ENCODE measurements around the gene RBX1.
A peak's percentile ranks its signal among the peaks of the same experiment; 100 is the strongest.

The RBX1 gene

DNA sequence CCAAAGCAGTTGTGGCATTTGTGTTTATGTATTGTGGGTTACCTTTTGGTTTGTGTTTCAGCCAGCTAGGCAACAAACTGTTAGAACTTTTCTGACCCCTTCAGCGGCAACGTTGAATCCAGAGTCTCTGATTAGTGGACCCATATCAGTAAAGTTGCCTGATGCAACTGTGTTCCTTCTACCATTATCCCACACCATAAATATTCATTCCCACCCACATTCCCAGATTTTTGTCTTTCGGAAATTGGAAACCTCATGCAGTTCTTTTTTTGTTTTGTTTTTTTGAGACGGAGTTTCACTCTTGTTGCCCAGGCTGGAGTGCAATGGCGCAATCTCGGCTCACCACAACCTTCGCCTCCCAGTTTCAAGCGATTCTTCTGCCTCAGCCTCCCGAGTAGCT is 30.7 kb upstream of the RBX1 start:
- H3K36me3 ChIP-seq (ENCODE audit: control insufficient read depth in 2 of 2, insufficient read depth in 1 of 2, low read length in 2 of 2) = peaks cover 58 to 63% of the 10 kb centered on the region in 2 experiments
- H3K27ac ChIP-seq (ENCODE audit: extremely low read depth, low read depth, low read length) = no peak overlapping the region
- no peaks in the 10 kb centered on the region for H3K4me1 ChIP-seq (ENCODE audit: control insufficient read depth, insufficient read depth, low read length)
- no peak overlapping the region for H3K4me3 ChIP-seq (ENCODE audit: low read depth, low read length)
- ChIA-PET CTCF (interaction anchor here (0.6 to 4.0 kb wide), 2 partner anchors 317 to 576 kb away, joined by 3 to 49 read pairs; no protein-coding TSS in a partner anchor), POLR2A (no interaction called here)
- no peaks in the 10 kb centered on the region for H3K9me3 ChIP-seq (ENCODE audit: control insufficient read depth, insufficient read depth, low read depth, low read length)
- TF ChIP-seq ZFP69B (tag by site-specific recombination; IDR thresholded peaks at IDR 0.05) (no peak), MZF1 (tag by site-specific recombination; IDR thresholded peaks at IDR 0.05; ENCODE audit: borderline replicate concordance) (no peak), ZNF830 (tag by site-specific recombination; IDR thresholded peaks at IDR 0.05; ENCODE audit: low read depth) (no peak), ZNF571 (tag by site-specific recombination; IDR thresholded peaks at IDR 0.05) (no peak), ZNF133 (tag by site-specific recombination; IDR thresholded peaks at IDR 0.05) (no peak), ZFP41 (tag by site-specific recombination; IDR thresholded peaks at IDR 0.05; ENCODE audit: borderline replicate concordance) (no peak), ZNF488 (tag by site-specific recombination; IDR thresholded peaks at IDR 0.05) (no peak), SCRT1 (tag by site-specific recombination; IDR thresholded peaks at IDR 0.05; ENCODE audit: borderline replicate concordance) (no peak), SALL2 (tag by site-specific recombination; IDR thresholded peaks at IDR 0.05; ENCODE audit: borderline replicate concordance) (no peak), ZNF26 (tag by site-specific recombination; IDR thresholded peaks at IDR 0.05) (no peak)
- TF ChIP-seq, protein P1, sequence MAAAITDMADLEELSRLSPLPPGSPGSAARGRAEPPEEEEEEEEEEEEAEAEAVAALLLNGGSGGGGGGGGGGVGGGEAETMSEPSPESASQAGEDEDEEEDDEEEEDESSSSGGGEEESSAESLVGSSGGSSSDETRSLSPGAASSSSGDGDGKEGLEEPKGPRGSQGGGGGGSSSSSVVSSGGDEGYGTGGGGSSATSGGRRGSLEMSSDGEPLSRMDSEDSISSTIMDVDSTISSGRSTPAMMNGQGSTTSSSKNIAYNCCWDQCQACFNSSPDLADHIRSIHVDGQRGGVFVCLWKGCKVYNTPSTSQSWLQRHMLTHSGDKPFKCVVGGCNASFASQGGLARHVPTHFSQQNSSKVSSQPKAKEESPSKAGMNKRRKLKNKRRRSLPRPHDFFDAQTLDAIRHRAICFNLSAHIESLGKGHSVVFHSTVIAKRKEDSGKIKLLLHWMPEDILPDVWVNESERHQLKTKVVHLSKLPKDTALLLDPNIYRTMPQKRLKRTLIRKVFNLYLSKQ (tag by site-specific recombination; IDR thresholded peaks at IDR 0.05; ENCODE audit: borderline replicate concordance) = no peak

DNA sequence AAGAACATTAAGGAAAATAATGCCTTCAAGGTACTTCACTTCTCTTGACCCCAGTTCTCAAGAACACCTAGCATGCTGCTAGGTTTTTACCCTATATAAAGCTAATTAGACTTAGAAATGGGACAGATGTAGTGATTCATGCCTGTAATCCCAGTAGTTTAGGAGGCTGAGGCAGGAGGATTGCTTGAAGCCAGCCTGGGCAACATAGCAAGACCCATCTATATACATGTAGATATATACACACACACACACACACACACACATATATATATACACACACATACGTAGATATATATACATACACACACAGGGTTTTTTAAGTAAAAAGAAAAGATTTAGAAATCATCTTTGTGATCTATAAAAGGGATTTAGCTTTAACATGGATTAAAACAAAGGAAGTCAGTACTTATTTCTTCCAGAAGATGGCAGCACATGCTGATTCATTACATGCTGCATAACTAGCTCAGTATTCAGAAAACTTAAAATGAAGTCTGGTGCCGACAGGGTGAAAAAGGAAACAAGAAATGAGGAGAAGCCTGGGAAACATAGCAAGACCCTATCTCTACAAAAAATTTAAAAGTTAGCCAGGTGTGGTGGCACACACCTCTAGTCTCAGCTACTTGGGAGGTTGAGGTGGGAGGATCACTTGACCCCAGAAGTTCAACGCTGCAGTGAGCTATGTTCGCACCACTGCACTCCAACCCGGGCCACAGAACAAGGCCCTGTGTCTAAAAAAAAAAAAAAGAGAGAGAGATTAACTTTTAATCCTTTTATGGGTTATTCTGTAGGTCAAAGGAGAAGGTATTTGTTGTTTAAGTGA is 28.5 kb upstream of the RBX1 start:
- H3K36me3 ChIP-seq (ENCODE audit: control insufficient read depth in 2 of 2, insufficient read depth in 1 of 2, low read length in 2 of 2) = peaks cover 53 to 64% of the 10 kb centered on the region in 2 experiments
- H3K4me1 ChIP-seq (ENCODE audit: control insufficient read depth, insufficient read depth, low read length) = no peaks in the 10 kb centered on the region
- H3K9me3 ChIP-seq (ENCODE audit: control insufficient read depth, insufficient read depth, low read depth, low read length) = no peaks in the 10 kb centered on the region
- CTCF ChIA-PET = interaction anchor here (0.6 to 4.0 kb wide), 82 partner anchors 8 to 936 kb away, joined by 3 to 49 read pairs (median 5); partner anchors contain the start of gene RBX1
- TF ChIP-seq CTCF (tag by site-specific recombination; IDR thresholded peaks at IDR 0.05) (0 out of 2 replicates have a peak, but pooled peaks have one; percentile 49), SP7 (tag by site-specific recombination; IDR thresholded peaks at IDR 0.05) (0 out of 2 replicates have a peak, but pooled peaks have one; percentile 18), ZNF121 (tag by site-specific recombination; IDR thresholded peaks at IDR 0.05) (peak; percentile 98), ZNF24 (tag by site-specific recombination; IDR thresholded peaks at IDR 0.05) (no peak), ZBTB17 (tag by site-specific recombination; IDR thresholded peaks at IDR 0.05) (0 out of 2 replicates have a peak, but pooled peaks have one; percentile 24), ZNF654 (tag by site-specific recombination; IDR thresholded peaks at IDR 0.05; ENCODE audit: low read depth) (peak; percentile 89)
- TF ChIP-seq, protein P2, sequence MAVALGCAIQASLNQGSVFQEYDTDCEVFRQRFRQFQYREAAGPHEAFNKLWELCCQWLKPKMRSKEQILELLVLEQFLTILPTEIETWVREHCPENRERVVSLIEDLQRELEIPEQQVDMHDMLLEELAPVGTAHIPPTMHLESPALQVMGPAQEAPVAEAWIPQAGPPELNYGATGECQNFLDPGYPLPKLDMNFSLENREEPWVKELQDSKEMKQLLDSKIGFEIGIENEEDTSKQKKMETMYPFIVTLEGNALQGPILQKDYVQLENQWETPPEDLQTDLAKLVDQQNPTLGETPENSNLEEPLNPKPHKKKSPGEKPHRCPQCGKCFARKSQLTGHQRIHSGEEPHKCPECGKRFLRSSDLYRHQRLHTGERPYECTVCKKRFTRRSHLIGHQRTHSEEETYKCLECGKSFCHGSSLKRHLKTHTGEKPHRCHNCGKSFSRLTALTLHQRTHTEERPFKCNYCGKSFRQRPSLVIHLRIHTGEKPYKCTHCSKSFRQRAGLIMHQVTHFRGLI (tag by site-specific recombination; IDR thresholded peaks at IDR 0.05) = no peak
- POLR2A ChIA-PET = interaction anchor here (0.5 to 2.0 kb wide), 8 partner anchors 29 to 689 kb away, joined by 3 to 14 read pairs (median 4); partner anchors contain the start of genes RBX1, ST13 and XPNPEP3
- no peak overlapping the region for H3K4me3 ChIP-seq (ENCODE audit: low read depth, low read length)
- H3K27ac ChIP-seq (ENCODE audit: extremely low read depth, low read depth, low read length) = no peak overlapping the region

Measured in HEK293 (cell line).